GM23338 (cell line): ENCODE results near the gene KAZN. TPM values are rescaled to one million over a fixed set of nuclear protein-coding genes. Genes with fewer than 3 reads are reported as not detected.
A peak's percentile ranks its signal among the peaks of the same experiment; 100 is the strongest.

ENCODE experiments used
- ATAC-seq: fragments of 200-7000 bp; cut with Tn5 transposase; 3 replicates; pipeline ENCODE4 v1.9.1; 2020
- DNase-seq: peaks from one replicate; pipeline ENCODE4 v3.0.0-alpha.2; 2015; ENCODE audit warnings: low spot score
- H2AFZ ChIP-seq: fragments of 200-600 bp; sonication (generic); 2 replicates; pipeline ENCODE4 v1.8.0; 2016; ENCODE audit warnings: antibody characterized with exemption, mild to moderate bottlenecking, moderate library complexity
- H3F3A ChIP-seq: fragments of 200-600 bp; sonication (generic); replicated peaks from 2 replicates; pipeline ENCODE4 v1.8.0; 2017; ENCODE audit warnings: antibody characterized with exemption, mixed run types, low read depth
- H3K27ac ChIP-seq: fragments of 200-600 bp; sonication (generic); 2 replicates; pipeline ENCODE4 v1.6.1; 2016; ENCODE audit warnings: low read depth
- H3K27me3 ChIP-seq: fragments of 200-600 bp; sonication (generic); 2 replicates; pipeline ENCODE4 v1.8.0; 2016; ENCODE audit warnings: mild to moderate bottlenecking, mixed run types, moderate library complexity; ENCODE audit not compliant: insufficient read depth
- H3K36me3 ChIP-seq: fragments of 200-600 bp; sonication (generic); 2 replicates; pipeline ENCODE4 v1.8.0; 2016; ENCODE audit warnings: mild to moderate bottlenecking; ENCODE audit not compliant: insufficient read depth
- H3K4me1 ChIP-seq: fragments of 200-600 bp; sonication (generic); 2 replicates; pipeline ENCODE4 v1.8.0; 2016; ENCODE audit warnings: mild to moderate bottlenecking, moderate library complexity; ENCODE audit not compliant: insufficient read depth
- H3K4me2 ChIP-seq: fragments of 200-600 bp; sonication (generic); 2 replicates; pipeline ENCODE4 v1.7.1; 2017; ENCODE audit warnings: mixed run types
- H3K4me3 ChIP-seq: fragments of 200-600 bp; sonication (generic); 2 replicates; pipeline ENCODE4 v1.6.1; 2016; ENCODE audit warnings: mixed run types
- H3K79me2 ChIP-seq: fragments of 200-600 bp; sonication (generic); replicated peaks from 2 replicates; pipeline ENCODE4 v1.8.0; 2017; ENCODE audit warnings: mild to moderate bottlenecking; ENCODE audit not compliant: insufficient read depth
- H3K9me2 ChIP-seq: fragments of 200-600 bp; sonication (generic); 2 replicates; pipeline ENCODE4 v1.8.0; 2017; ENCODE audit not compliant: insufficient read depth
- H4K20me1 ChIP-seq: fragments of 200-600 bp; sonication (generic); replicated peaks from 2 replicates; pipeline ENCODE4 v1.8.0; 2017; ENCODE audit warnings: mild to moderate bottlenecking; ENCODE audit not compliant: insufficient read depth
- H3K27ac Mint-ChIP-seq: 2 replicates; pipeline ENCODE4 v1.8.0; 2020; ENCODE audit warnings: inconsistent platforms, mild to moderate bottlenecking, moderate library complexity, mixed read lengths
- H3K27me3 Mint-ChIP-seq: 3 replicates; pipeline ENCODE4 v1.8.0; 2022; ENCODE audit warnings: low read depth, mild to moderate bottlenecking, moderate library complexity, mixed read lengths, inconsistent platforms; ENCODE audit not compliant: insufficient read depth, poor library complexity
- H3K36me3 Mint-ChIP-seq: 3 replicates; pipeline ENCODE4 v1.8.0; 2021; ENCODE audit warnings: low read depth, mild to moderate bottlenecking, inconsistent platforms, moderate library complexity, mixed read lengths
- H3K4me1 Mint-ChIP-seq: 3 replicates; pipeline ENCODE4 v1.8.0; 2020; ENCODE audit warnings: mild to moderate bottlenecking, inconsistent platforms, mixed read lengths
- H3K4me3 Mint-ChIP-seq: 3 replicates; pipeline ENCODE4 v1.8.0; 2021; ENCODE audit warnings: moderate library complexity, mild to moderate bottlenecking, inconsistent platforms, mixed read lengths
- H3K9me3 Mint-ChIP-seq: 3 replicates; pipeline ENCODE4 v1.8.0; 2020; ENCODE audit warnings: moderate library complexity, mild to moderate bottlenecking, inconsistent platforms, mixed read lengths
- CREB1 ChIP-seq: fragments of 250-450 bp; sonication (Bioruptor Pico); IDR thresholded peaks from 2 replicates; pipeline ENCODE4 v1.5.0; 2020; ENCODE audit warnings: low read depth, mild to moderate bottlenecking, moderate library complexity
- EZH2phosphoT487 ChIP-seq: fragments of 200-600 bp; sonication (generic); IDR thresholded peaks from one replicate; pipeline ENCODE4 v1.8.1; 2018; ENCODE audit warnings: antibody characterized with exemption; ENCODE audit not compliant: unreplicated experiment
- JUNB ChIP-seq: IDR thresholded peaks from one replicate; pipeline ENCODE4 v1.6.1; 2016; ENCODE audit warnings: antibody characterized with exemption; ENCODE audit not compliant: unreplicated experiment
- POLR2AphosphoS5 ChIP-seq: IDR thresholded peaks from 2 replicates; pipeline ENCODE4 v1.6.1; 2016; ENCODE audit warnings: antibody characterized with exemption, low read depth
- REST ChIP-seq: IDR thresholded peaks from one replicate; pipeline ENCODE4 v1.6.1; 2018; ENCODE audit warnings: antibody characterized with exemption; ENCODE audit not compliant: unreplicated experiment
- ZNF331 ChIP-seq: fragments of 250-450 bp; sonication (Bioruptor Pico); IDR thresholded peaks from 2 replicates; pipeline ENCODE4 v1.5.0; 2020; ENCODE audit warnings: low read depth, mild to moderate bottlenecking, moderate library complexity
- polyA plus RNA-seq: library from polyadenylated mRNA; unstranded; fragments of >200 nt; fragmentation: Nextera tagmentation; extraction: Ambion mirVana; gene quantifications from 2 replicates; pipeline ENCODE4 v1.2.1, GENCODE V29; 2016
- total RNA-seq: library from RNA; depleted of rRNA; stranded (reverse); fragments of >200 nt; shearing (Covaris generic); gene quantifications from 2 replicates; pipeline ENCODE4 v1.2.3, GENCODE V29; 2014
- TF ChIP-seq, protein P1 (sequence below): fragments of 250-450 bp; sonication (Bioruptor Pico); IDR thresholded peaks from 2 replicates; pipeline ENCODE4 v1.5.0; 2020; ENCODE audit warnings: mild to moderate bottlenecking, moderate library complexity
- TF ChIP-seq, protein P2 (sequence below), 2 experiments: fragments of 200-600 bp in 1 of 2; sonication (generic) in 1 of 2; conservative IDR thresholded peaks; 2 replicates each; pipeline versions ENCODE4 v1.5.1 to v1.6.1; 2016 to 2017; ENCODE audit warnings: antibody characterized with exemption in 2 of 2, low read depth in 2 of 2, mild to moderate bottlenecking in 2 of 2, moderate library complexity in 1 of 2

The KAZN gene
- total and polyA plus RNA-seq, 2 experiments from 2014 or later, result 9.9 to 15.0 TPM

DNA sequence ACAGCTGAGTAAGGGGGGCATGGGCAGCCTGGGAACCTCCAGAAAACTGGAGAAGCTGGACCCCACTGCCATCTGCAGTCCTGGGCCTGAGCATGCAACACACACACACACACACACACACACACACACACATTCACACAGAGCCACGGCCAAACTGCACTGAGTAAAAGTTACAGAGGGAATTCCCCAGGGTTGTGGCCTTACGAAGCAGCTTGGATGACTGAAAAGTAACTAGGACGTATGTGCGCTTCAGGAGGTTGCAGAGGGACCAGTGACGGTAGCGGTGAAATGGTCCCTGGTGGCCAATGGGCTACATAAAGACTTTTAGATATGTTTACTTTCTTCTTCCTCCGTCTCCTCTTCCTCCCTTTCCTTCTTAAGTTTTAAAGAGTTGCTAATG is 322.6 kb downstream of the KAZN start:
- Mint-ChIP-seq H3K4me1 (peaks cover 10% of the 10 kb centered on the region; the same call in 2 of the 3 replicates), H3K9me3 (no peaks in the 10 kb centered on the region), H3K27me3 (peaks cover 28% of the 10 kb centered on the region), H3K36me3 (no peaks in the 10 kb centered on the region), H3K4me3 (no peak overlapping the region), H3K27ac (no peak overlapping the region)
- H3K36me3 ChIP-seq, result no peaks in the 10 kb centered on the region
- no peak overlapping the region for H3K4me3 ChIP-seq
- no peak overlapping the region for H3K4me2 ChIP-seq
- no peak overlapping the region for H3K27ac ChIP-seq
- DNase-seq (no peak), ATAC-seq (no peak)
- H3K4me1 ChIP-seq, result peaks cover 9% of the 10 kb centered on the region
- peaks cover 7% of the 10 kb centered on the region for H4K20me1 ChIP-seq
- TF ChIP-seq, protein P1, sequence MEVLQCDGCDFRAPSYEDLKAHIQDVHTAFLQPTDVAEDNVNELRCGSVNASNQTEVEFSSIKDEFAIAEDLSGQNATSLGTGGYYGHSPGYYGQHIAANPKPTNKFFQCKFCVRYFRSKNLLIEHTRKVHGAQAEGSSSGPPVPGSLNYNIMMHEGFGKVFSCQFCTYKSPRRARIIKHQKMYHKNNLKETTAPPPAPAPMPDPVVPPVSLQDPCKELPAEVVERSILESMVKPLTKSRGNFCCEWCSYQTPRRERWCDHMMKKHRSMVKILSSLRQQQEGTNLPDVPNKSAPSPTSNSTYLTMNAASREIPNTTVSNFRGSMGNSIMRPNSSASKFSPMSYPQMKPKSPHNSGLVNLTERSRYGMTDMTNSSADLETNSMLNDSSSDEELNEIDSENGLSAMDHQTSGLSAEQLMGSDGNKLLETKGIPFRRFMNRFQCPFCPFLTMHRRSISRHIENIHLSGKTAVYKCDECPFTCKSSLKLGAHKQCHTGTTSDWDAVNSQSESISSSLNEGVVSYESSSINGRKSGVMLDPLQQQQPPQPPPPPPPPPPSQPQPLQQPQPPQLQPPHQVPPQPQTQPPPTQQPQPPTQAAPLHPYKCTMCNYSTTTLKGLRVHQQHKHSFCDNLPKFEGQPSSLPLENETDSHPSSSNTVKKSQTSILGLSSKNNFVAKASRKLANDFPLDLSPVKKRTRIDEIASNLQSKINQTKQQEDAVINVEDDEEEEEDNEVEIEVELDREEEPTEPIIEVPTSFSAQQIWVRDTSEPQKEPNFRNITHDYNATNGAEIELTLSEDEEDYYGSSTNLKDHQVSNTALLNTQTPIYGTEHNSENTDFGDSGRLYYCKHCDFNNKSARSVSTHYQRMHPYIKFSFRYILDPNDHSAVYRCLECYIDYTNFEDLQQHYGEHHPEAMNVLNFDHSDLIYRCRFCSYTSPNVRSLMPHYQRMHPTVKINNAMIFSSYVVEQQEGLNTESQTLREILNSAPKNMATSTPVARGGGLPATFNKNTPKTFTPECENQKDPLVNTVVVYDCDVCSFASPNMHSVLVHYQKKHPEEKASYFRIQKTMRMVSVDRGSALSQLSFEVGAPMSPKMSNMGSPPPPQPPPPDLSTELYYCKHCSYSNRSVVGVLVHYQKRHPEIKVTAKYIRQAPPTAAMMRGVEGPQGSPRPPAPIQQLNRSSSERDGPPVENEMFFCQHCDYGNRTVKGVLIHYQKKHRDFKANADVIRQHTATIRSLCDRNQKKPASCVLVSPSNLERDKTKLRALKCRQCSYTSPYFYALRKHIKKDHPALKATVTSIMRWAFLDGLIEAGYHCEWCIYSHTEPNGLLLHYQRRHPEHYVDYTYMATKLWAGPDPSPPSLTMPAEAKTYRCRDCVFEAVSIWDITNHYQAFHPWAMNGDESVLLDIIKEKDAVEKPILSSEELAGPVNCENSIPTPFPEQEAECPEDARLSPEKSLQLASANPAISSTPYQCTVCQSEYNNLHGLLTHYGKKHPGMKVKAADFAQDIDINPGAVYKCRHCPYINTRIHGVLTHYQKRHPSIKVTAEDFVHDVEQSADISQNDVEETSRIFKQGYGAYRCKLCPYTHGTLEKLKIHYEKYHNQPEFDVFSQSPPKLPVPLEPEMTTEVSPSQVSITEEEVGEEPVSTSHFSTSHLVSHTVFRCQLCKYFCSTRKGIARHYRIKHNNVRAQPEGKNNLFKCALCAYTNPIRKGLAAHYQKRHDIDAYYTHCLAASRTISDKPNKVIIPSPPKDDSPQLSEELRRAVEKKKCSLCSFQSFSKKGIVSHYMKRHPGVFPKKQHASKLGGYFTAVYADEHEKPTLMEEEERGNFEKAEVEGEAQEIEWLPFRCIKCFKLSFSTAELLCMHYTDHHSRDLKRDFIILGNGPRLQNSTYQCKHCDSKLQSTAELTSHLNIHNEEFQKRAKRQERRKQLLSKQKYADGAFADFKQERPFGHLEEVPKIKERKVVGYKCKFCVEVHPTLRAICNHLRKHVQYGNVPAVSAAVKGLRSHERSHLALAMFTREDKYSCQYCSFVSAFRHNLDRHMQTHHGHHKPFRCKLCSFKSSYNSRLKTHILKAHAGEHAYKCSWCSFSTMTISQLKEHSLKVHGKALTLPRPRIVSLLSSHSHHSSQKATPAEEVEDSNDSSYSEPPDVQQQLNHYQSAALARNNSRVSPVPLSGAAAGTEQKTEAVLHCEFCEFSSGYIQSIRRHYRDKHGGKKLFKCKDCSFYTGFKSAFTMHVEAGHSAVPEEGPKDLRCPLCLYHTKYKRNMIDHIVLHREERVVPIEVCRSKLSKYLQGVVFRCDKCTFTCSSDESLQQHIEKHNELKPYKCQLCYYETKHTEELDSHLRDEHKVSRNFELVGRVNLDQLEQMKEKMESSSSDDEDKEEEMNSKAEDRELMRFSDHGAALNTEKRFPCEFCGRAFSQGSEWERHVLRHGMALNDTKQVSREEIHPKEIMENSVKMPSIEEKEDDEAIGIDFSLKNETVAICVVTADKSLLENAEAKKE (CRISPR knock-in tag), result no peak
- no peaks in the 10 kb centered on the region for H3K9me2 ChIP-seq
- H2AFZ ChIP-seq, result no peak overlapping the region
- peaks cover 26% of the 10 kb centered on the region for H3K27me3 ChIP-seq
- H3K79me2 ChIP-seq, result no peaks in the 10 kb centered on the region
- H3F3A ChIP-seq, result peaks cover 3% of the 10 kb centered on the region; the same call in 1 of the 2 replicates

- H3K27ac ChIP-seq, result no peak overlapping the region
- H3K36me3 Mint-ChIP-seq, result no peaks in the 10 kb centered on the region
- H3K9me3 Mint-ChIP-seq, result no peaks in the 10 kb centered on the region
- no peak for DNase-seq
- H3K4me1 ChIP-seq, result peaks cover 9% of the 10 kb centered on the region
- H3K36me3 ChIP-seq, result no peaks in the 10 kb centered on the region
- H3K9me2 ChIP-seq, result no peaks in the 10 kb centered on the region
- peaks cover 44% of the 10 kb centered on the region for H3K27me3 ChIP-seq
- H3K27me3 Mint-ChIP-seq, result peaks cover 44% of the 10 kb centered on the region
- no peak overlapping the region for H2AFZ ChIP-seq
- no peak overlapping the region for H3K27ac Mint-ChIP-seq
- no peak for ATAC-seq
- H3K4me3 ChIP-seq, result peak overlapping the region; percentile 58
- peaks cover 13% of the 10 kb centered on the region for H3K4me1 Mint-ChIP-seq
- peaks cover 3% of the 10 kb centered on the region; the same call in 1 of the 2 replicates for H3F3A ChIP-seq
- H3K79me2 ChIP-seq, result 0 out of 2 replicates have a peak, but pooled peaks cover 6% of the 10 kb centered on the region
- peak overlapping the region; percentile 77 for H3K4me2 ChIP-seq
- peaks cover 13% of the 10 kb centered on the region for H4K20me1 ChIP-seq
- H3K4me3 Mint-ChIP-seq, result peak overlapping the region; percentile 68
- TF ChIP-seq, protein P2, sequence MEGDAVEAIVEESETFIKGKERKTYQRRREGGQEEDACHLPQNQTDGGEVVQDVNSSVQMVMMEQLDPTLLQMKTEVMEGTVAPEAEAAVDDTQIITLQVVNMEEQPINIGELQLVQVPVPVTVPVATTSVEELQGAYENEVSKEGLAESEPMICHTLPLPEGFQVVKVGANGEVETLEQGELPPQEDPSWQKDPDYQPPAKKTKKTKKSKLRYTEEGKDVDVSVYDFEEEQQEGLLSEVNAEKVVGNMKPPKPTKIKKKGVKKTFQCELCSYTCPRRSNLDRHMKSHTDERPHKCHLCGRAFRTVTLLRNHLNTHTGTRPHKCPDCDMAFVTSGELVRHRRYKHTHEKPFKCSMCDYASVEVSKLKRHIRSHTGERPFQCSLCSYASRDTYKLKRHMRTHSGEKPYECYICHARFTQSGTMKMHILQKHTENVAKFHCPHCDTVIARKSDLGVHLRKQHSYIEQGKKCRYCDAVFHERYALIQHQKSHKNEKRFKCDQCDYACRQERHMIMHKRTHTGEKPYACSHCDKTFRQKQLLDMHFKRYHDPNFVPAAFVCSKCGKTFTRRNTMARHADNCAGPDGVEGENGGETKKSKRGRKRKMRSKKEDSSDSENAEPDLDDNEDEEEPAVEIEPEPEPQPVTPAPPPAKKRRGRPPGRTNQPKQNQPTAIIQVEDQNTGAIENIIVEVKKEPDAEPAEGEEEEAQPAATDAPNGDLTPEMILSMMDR (conservative IDR thresholded peaks at IDR 0.05; ENCODE audit: low read depth in 2 of 2), result no peak
- TF ChIP-seq ZNF331, result no peak
- TF ChIP-seq EZH2phosphoT487, result no peak
- no peak for TF ChIP-seq POLR2AphosphoS5
- TF ChIP-seq JUNB, result no peak
- TF ChIP-seq CREB1, result no peak
- no peak for TF ChIP-seq REST
These were observed 324.6 kb downstream of the KAZN start for GRCh38 chr1:14922942-14923726.
